T-cell (primary cell): ENCODE measurements around the gene CTNNA3. TPM values are rescaled to one million over a fixed set of nuclear protein-coding genes. Genes with fewer than 3 reads are reported as not detected.

ENCODE experiments used
- ATAC-seq, 4 experiments: fragments of 200-7000 bp in 3 of 4; fragments of 150-1000 bp in 1 of 4; cut with Tn5 transposase; replicated peaks in 1 of 4; 1 replicate in 3 of 4; 2 replicates in 1 of 4; pipeline ENCODE4 v1.10.0; 2021; ENCODE audit warnings: moderate library complexity in 3 of 4, mild to moderate bottlenecking in 2 of 4, moderate number of reproducible peaks in 1 of 4
- CTCF ChIA-PET, 2 donors: fragments of 300-600 bp; sonication (Branson Sonifier 250); formaldehyde crosslinking; loops; one replicate each; lab custom pipeline; 2022; ENCODE audit warnings: antibody characterized with exemption in 2 of 2; lab: Charles Lee
- POLR2A ChIA-PET, 2 donors: fragments of 300-600 bp; sonication (Branson Sonifier 250); formaldehyde crosslinking; loops; one replicate each; lab custom pipeline; 2022; ENCODE audit warnings: antibody characterized with exemption in 2 of 2; lab: Charles Lee
- DNase-seq, 35 experiments: peaks; one replicate each; pipeline versions ENCODE4 v3.0.0 to v3.0.0-alpha.2; 2013 to 2023
- H3K27ac ChIP-seq: one replicate; pipeline ENCODE4 v1.5.1; 2013; ENCODE audit warnings: low read length
- H3K27me3 ChIP-seq, 2 experiments: replicated peaks in 1 of 2; 1 replicate in 1 of 2; 2 replicates in 1 of 2; pipeline versions ENCODE4 v1.6.1 to v1.7.0; 2013; ENCODE audit warnings: low read length in 1 of 2, mixed read lengths in 1 of 2; ENCODE audit not compliant: control insufficient read depth in 2 of 2, insufficient read depth in 2 of 2; ENCODE audit errors: extremely low read depth in 1 of 2
- H3K36me3 ChIP-seq, 2 donors: 1 replicate in 1 of 2; 2 replicates in 1 of 2; pipeline versions ENCODE4 v1.6.1 to v1.7.0; 2013; ENCODE audit warnings: low read length in 1 of 2; ENCODE audit not compliant: control insufficient read depth in 2 of 2, insufficient read depth in 1 of 2; ENCODE audit errors: extremely low read depth in 1 of 2
- H3K4me1 ChIP-seq, 2 experiments: 1 replicate in 1 of 2; 2 replicates in 1 of 2; pipeline versions ENCODE4 v1.6.1 to v1.7.0; 2013; ENCODE audit warnings: low read length in 2 of 2, mixed read lengths in 1 of 2; ENCODE audit not compliant: insufficient read depth in 2 of 2, control insufficient read depth in 1 of 2; ENCODE audit errors: extremely low read depth in 1 of 2
- H3K4me3 ChIP-seq, 2 donors: 1 replicate in 1 of 2; 2 replicates in 1 of 2; pipeline versions ENCODE4 v1.5.1 to v1.7.0; 2013; ENCODE audit warnings: mild to moderate bottlenecking in 2 of 2, low read length in 1 of 2, moderate library complexity in 1 of 2; ENCODE audit not compliant: control insufficient read depth in 1 of 2; ENCODE audit errors: extremely low read depth in 1 of 2
- H3K9me3 ChIP-seq: 2 replicates; pipeline ENCODE4 v1.7.0; 2013
- H3K27ac Mint-ChIP-seq, 2 donors: one replicate each; pipeline ENCODE4 v1.8.0; 2020 to 2021; ENCODE audit warnings: mild to moderate bottlenecking in 2 of 2, mixed read lengths in 2 of 2
- H3K27me3 Mint-ChIP-seq, 2 donors: one replicate each; pipeline ENCODE4 v1.8.0; 2021 to 2022; ENCODE audit warnings: mixed read lengths in 2 of 2
- H3K36me3 Mint-ChIP-seq: one replicate; pipeline ENCODE4 v1.8.0; 2021; ENCODE audit warnings: mixed read lengths
- H3K4me1 Mint-ChIP-seq, 3 donors: one replicate each; pipeline ENCODE4 v1.8.0; 2020 to 2022; ENCODE audit warnings: mixed read lengths in 3 of 3, mild to moderate bottlenecking in 1 of 3
- H3K4me3 Mint-ChIP-seq, 3 donors: one replicate each; pipeline ENCODE4 v1.8.0; 2020 to 2022; ENCODE audit warnings: mild to moderate bottlenecking in 3 of 3, mixed read lengths in 3 of 3, moderate library complexity in 3 of 3
- H3K9me3 Mint-ChIP-seq, 3 donors: one replicate each; pipeline ENCODE4 v1.8.0; 2020 to 2022; ENCODE audit warnings: mixed read lengths in 3 of 3
- WGBS: methylation state at CpG from one replicate; pipeline ENCODE4 v1.1.5; 2013; ENCODE audit warnings: missing lambda C conversion rate; ENCODE audit not compliant: insufficient coverage; 5-methylcytosine and 5-hydroxymethylcytosine counted together
- total RNA-seq, 35 experiments: library from RNA in 6 of 35; stranded (reverse) in 6 of 35; fragments of 120-200 nt in 1 of 35; gene quantifications; one replicate each; pipeline versions ENCODE4 v1.2.1 to v1.2.4 and lab custom pipeline; 2013 to 2026

Gene CTNNA3
- total RNA-seq, 5 donors from 2014 or later (not counting 1 experiment from before 2014, with no cell fraction given), result 0.88 TPM; not detected in 4

- Mint-ChIP-seq H3K4me3 (no peak overlapping the region), H3K27ac (no peak overlapping the region), H3K27me3 (peaks cover 29 to 37% of the 10 kb centered on the region in 2 donors), H3K4me1 (peaks cover 0 to 4% (median 3%) of the 10 kb centered on the region in 3 donors), H3K9me3 (no peaks in the 10 kb centered on the region), H3K36me3 (no peaks in the 10 kb centered on the region)
- no peak for DNase-seq
- ATAC-seq, result no peak
- no peaks in the 10 kb centered on the region for H3K9me3 ChIP-seq
- CTCF ChIA-PET, result interaction anchor here in 1 of 2 donors (0.6 kb wide), 1 partner anchor 13 kb away, joined by 3 read pairs; no protein-coding TSS in a partner anchor
- H3K27ac ChIP-seq, result no peak overlapping the region
- H3K4me3 ChIP-seq, result no peak overlapping the region
- H3K4me1 ChIP-seq, result peaks cover 0 to 2% of the 10 kb centered on the region in 2 experiments
- WGBS, result 40% methylated on average over 2 of the region's 7 CpGs
- POLR2A ChIA-PET, result no interaction called here
- no peaks in the 10 kb centered on the region for H3K36me3 ChIP-seq
- peaks cover 18 to 22% of the 10 kb centered on the region in 2 experiments for H3K27me3 ChIP-seq
Observed at GRCh38 chr10:66925373-66925772, 770.6 kb downstream of the CTNNA3 start.

GRCh38 chr10:66924674-66925345 is 771.2 kb downstream of the CTNNA3 start:
- H3K4me1 Mint-ChIP-seq, result peaks cover 0 to 4% (median 3%) of the 10 kb centered on the region in 3 donors
- peaks cover 29 to 37% of the 10 kb centered on the region in 2 donors for H3K27me3 Mint-ChIP-seq
- no peaks in the 10 kb centered on the region for H3K36me3 Mint-ChIP-seq
- H3K27ac Mint-ChIP-seq, result no peak overlapping the region
- WGBS, result no CpG with 5 or more reads among the region's 10 CpGs
- no peak overlapping the region for H3K27ac ChIP-seq
- peaks cover 18 to 22% of the 10 kb centered on the region in 2 experiments for H3K27me3 ChIP-seq
- H3K4me1 ChIP-seq, result peaks cover 0 to 2% of the 10 kb centered on the region in 2 experiments
- ChIA-PET CTCF (no interaction called here), POLR2A (no interaction called here)
- ATAC-seq (no peak), DNase-seq (no peak)
- no peaks in the 10 kb centered on the region for H3K9me3 Mint-ChIP-seq
- no peaks in the 10 kb centered on the region for H3K9me3 ChIP-seq
- no peaks in the 10 kb centered on the region for H3K36me3 ChIP-seq
- no peak overlapping the region for H3K4me3 Mint-ChIP-seq
- no peak overlapping the region for H3K4me3 ChIP-seq

DNA sequence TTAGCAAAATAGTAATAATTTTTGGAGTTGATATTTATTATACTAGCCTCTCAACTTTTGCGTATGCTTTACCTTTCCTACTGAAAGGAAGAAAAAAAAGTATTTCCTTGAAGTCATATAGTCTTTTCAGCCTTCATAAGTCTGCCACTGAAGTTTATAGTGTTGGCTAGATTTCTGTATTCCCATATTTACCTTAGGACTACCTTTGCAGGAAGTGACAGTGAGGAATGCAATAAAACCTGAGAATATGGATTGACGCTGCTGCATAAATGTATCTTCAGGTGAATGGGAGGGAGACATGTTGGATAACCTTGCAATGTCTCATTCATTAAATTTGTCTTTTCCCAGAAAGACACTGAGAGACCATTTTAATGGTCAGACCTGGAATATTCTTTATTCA is 776.7 kb downstream of the CTNNA3 start:
- H3K4me1 ChIP-seq, result no peaks in the 10 kb centered on the region
- no peaks in the 10 kb centered on the region for H3K36me3 ChIP-seq

GRCh38 chr10:66917104-66917503 is 778.9 kb downstream of the CTNNA3 start:
- Mint-ChIP-seq H3K27me3 (peaks cover 0 to 1% of the 10 kb centered on the region in 2 donors), H3K9me3 (peaks cover 0 to 11% (median 0%) of the 10 kb centered on the region in 3 donors), H3K27ac (no peak overlapping the region), H3K36me3 (no peaks in the 10 kb centered on the region), H3K4me1 (no peaks in the 10 kb centered on the region), H3K4me3 (no peak overlapping the region)
- Histone ChIP-seq H3K9me3 (no peaks in the 10 kb centered on the region), H3K36me3 (no peaks in the 10 kb centered on the region), H3K27me3 (no peaks in the 10 kb centered on the region), H3K27ac (no peak overlapping the region), H3K4me3 (no peak overlapping the region), H3K4me1 (no peaks in the 10 kb centered on the region)
- CTCF ChIA-PET, result no interaction called here
- 100% methylated on average over 2 of the region's 3 CpGs for WGBS
- no peak for ATAC-seq
- POLR2A ChIA-PET, result no interaction called here
- DNase-seq, result no peak

More for the DNA sequence above, 776.7 kb downstream of the CTNNA3 start:
- Mint-ChIP-seq H3K27me3 (peaks cover 0 to 1% of the 10 kb centered on the region in 2 donors), H3K27ac (no peak overlapping the region), H3K36me3 (no peaks in the 10 kb centered on the region), H3K4me3 (no peak overlapping the region), H3K9me3 (peaks cover 0 to 8% (median 0%) of the 10 kb centered on the region in 3 donors), H3K4me1 (no peaks in the 10 kb centered on the region)
- ATAC-seq (no peak), DNase-seq (no peak)
- Histone ChIP-seq H3K27me3 (no peaks in the 10 kb centered on the region), H3K9me3 (no peaks in the 10 kb centered on the region), H3K4me3 (no peak overlapping the region), H3K27ac (no peak overlapping the region)
- POLR2A ChIA-PET, result no interaction called here
- CTCF ChIA-PET, result no interaction called here
- WGBS, result no CpG with 5 or more reads among the region's 2 CpGs

GRCh38 chr10:66916030-66916429 is 780.0 kb downstream of the CTNNA3 start:
- Mint-ChIP-seq H3K4me3 (no peak overlapping the region), H3K36me3 (no peaks in the 10 kb centered on the region), H3K27me3 (peaks cover 0 to 1% of the 10 kb centered on the region in 2 donors), H3K9me3 (peaks cover 0 to 11% (median 0%) of the 10 kb centered on the region in 3 donors), H3K4me1 (no peaks in the 10 kb centered on the region), H3K27ac (no peak overlapping the region)
- no CpG with 5 or more reads among the region's 2 CpGs for WGBS
- Histone ChIP-seq H3K4me1 (no peaks in the 10 kb centered on the region), H3K36me3 (no peaks in the 10 kb centered on the region), H3K4me3 (no peak overlapping the region), H3K27me3 (no peaks in the 10 kb centered on the region), H3K27ac (no peak overlapping the region), H3K9me3 (no peaks in the 10 kb centered on the region)
- no peak for DNase-seq
- ATAC-seq, result no peak
- ChIA-PET CTCF (no interaction called here), POLR2A (interaction anchor here in 1 of 2 donors (0.6 kb wide), 1 partner anchor 12 kb away, joined by 3 read pairs; no protein-coding TSS in a partner anchor)

DNA sequence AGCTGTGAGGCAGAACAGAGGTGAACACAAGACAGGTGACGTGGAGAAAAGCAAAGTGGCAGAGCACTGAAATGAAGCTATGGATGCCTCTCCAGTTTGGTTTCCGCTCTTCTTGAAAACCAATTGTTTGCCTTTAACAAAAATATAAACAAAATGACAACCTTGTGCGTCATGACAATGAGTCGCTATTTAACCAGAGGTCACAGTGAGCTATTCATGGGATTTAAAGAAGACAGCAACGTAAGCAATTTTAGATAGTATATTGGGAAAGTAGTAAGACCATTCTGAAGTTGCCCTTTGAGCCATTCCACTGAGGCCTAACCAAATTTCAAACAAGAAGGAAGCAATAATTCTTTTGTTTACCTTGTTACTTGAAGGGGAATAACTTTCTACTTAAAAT is 785.3 kb downstream of the CTNNA3 start:
- Histone ChIP-seq H3K36me3 (no peaks in the 10 kb centered on the region), H3K27me3 (no peaks in the 10 kb centered on the region), H3K4me3 (no peak overlapping the region), H3K9me3 (no peaks in the 10 kb centered on the region), H3K27ac (no peak overlapping the region), H3K4me1 (no peaks in the 10 kb centered on the region)
- H3K9me3 Mint-ChIP-seq, result peaks cover 0 to 3% (median 0%) of the 10 kb centered on the region in 3 donors
- no peak for DNase-seq
- ChIA-PET CTCF (no interaction called here), POLR2A (no interaction called here)
- H3K36me3 Mint-ChIP-seq, result no peaks in the 10 kb centered on the region
- ATAC-seq, result no peak
- H3K27ac Mint-ChIP-seq, result no peak overlapping the region
- H3K27me3 Mint-ChIP-seq, result peaks cover 0 to 1% of the 10 kb centered on the region in 2 donors
- H3K4me1 Mint-ChIP-seq, result no peaks in the 10 kb centered on the region
- H3K4me3 Mint-ChIP-seq, result no peak overlapping the region
- WGBS, result 89% methylated on average over 1 of the region's 5 CpGs
